Tibial artery (tissue), 4 donors: ENCODE measurements around the gene AATF.

Source experiments
- DNase-seq, 2 donors: peaks; one replicate each; pipeline ENCODE4 v3.0.0-alpha.2; 2019
- H3K27ac ChIP-seq, 2 donors: fragments of 200-600 bp; sonication (generic) in 1 of 2; 1 replicate in 1 of 2; 2 replicates in 1 of 2; pipeline ENCODE4 v1.5.1; 2018 to 2019; ENCODE audit warnings: mild to moderate bottlenecking in 1 of 2
- H3K27me3 ChIP-seq, 2 donors: fragments of 200-600 bp; sonication (generic) in 1 of 2; one replicate each; pipeline versions ENCODE4 v1.5.1 to v1.6.0; 2016 to 2019
- H3K36me3 ChIP-seq, 3 donors: fragments of 200-600 bp; sonication (generic) in 2 of 3; one replicate each; pipeline ENCODE4 v1.5.1; 2016 to 2019; ENCODE audit warnings: mild to moderate bottlenecking in 2 of 3
- H3K4me1 ChIP-seq, 4 donors: fragments of 200-600 bp; sonication (generic) in 2 of 4; 1 replicate in 3 of 4; 2 replicates in 1 of 4; pipeline ENCODE4 v1.5.1; 2016 to 2019
- H3K4me3 ChIP-seq, 2 donors: fragments of 200-600 bp; sonication (generic) in 1 of 2; 1 replicate in 1 of 2; 2 replicates in 1 of 2; pipeline ENCODE4 v1.5.1; 2018 to 2019; ENCODE audit warnings: mild to moderate bottlenecking in 2 of 2
- H3K9me3 ChIP-seq, 3 donors: fragments of 200-600 bp; sonication (generic) in 1 of 3; one replicate each; pipeline ENCODE4 v1.5.1; 2016 to 2019
- CTCF ChIP-seq, 2 experiments: fragments of 200-600 bp in 1 of 2; fragments of 450-650 bp in 1 of 2; IDR thresholded peaks; one replicate each; pipeline ENCODE4 v1.5.1; 2017 to 2019; ENCODE audit warnings: antibody characterized with exemption in 2 of 2, mild to moderate bottlenecking in 1 of 2, moderate library complexity in 1 of 2
- intact Hi-C: fragments of 100-400 bp; cut with DNase I; formaldehyde crosslinking; loops from one replicate; pipeline ENCODE4 v1.15.0; 2023; ENCODE audit warnings: low total_unique reads

The AATF gene

GRCh38 chr17:36931697-36932382 is 16.9 kb upstream of the AATF start:
- H3K27ac ChIP-seq = no peak overlapping the region
- H3K36me3 ChIP-seq = no peaks in the 10 kb centered on the region
- peaks cover 4 to 53% (median 51%) of the 10 kb centered on the region in 4 donors for H3K4me1 ChIP-seq
- H3K9me3 ChIP-seq = no peaks in the 10 kb centered on the region
- intact Hi-C loops = no loop called here
- peaks cover 33 to 99% of the 10 kb centered on the region in 2 donors for H3K27me3 ChIP-seq
- DNase-seq = no peak
- no peak for TF ChIP-seq CTCF (IDR thresholded peaks at IDR 0.05)
- H3K4me3 ChIP-seq = peak overlapping the region in 1 of 2 donors; percentile 9

GRCh38 chr17:36932383-36932693 is 16.4 kb upstream of the AATF start:
- Histone ChIP-seq H3K27me3 (peaks cover 35 to 100% of the 10 kb centered on the region in 2 donors), H3K4me1 (peaks cover 4 to 58% (median 56%) of the 10 kb centered on the region in 4 donors), H3K9me3 (no peaks in the 10 kb centered on the region), H3K4me3 (peak overlapping the region in 1 of 2 donors; percentile 9), H3K36me3 (no peaks in the 10 kb centered on the region), H3K27ac (no peak overlapping the region)
- no peak for DNase-seq
- TF ChIP-seq CTCF (IDR thresholded peaks at IDR 0.05) = no peak
- intact Hi-C loops = no loop called here

GRCh38 chr17:36932694-36933511 is 15.9 kb upstream of the AATF start:
- Histone ChIP-seq H3K4me3 (no peak overlapping the region), H3K4me1 (peaks cover 4 to 63% (median 61%) of the 10 kb centered on the region in 4 donors)
- DNase-seq = no peak

GRCh38 chr17:36933512-36934143 is 15.1 kb upstream of the AATF start:
- Histone ChIP-seq H3K9me3 (no peaks in the 10 kb centered on the region), H3K36me3 (no peaks in the 10 kb centered on the region), H3K4me1 (peaks cover 4 to 71% (median 68%) of the 10 kb centered on the region in 4 donors), H3K4me3 (no peak overlapping the region), H3K27ac (no peak overlapping the region), H3K27me3 (peaks cover 35 to 100% of the 10 kb centered on the region in 2 donors)
- TF ChIP-seq CTCF (IDR thresholded peaks at IDR 0.05) = no peak
- intact Hi-C loops = no loop called here
- no peak for DNase-seq

More at GRCh38 chr17:36932694-36933511, 15.9 kb upstream of the AATF start:
- no peak overlapping the region for H3K27ac ChIP-seq
- intact Hi-C loops = no loop called here
- H3K27me3 ChIP-seq = peaks cover 35 to 100% of the 10 kb centered on the region in 2 donors
- H3K9me3 ChIP-seq = no peaks in the 10 kb centered on the region
- H3K36me3 ChIP-seq = no peaks in the 10 kb centered on the region
- no peak for TF ChIP-seq CTCF (IDR thresholded peaks at IDR 0.05)

- Histone ChIP-seq H3K9me3 (no peaks in the 10 kb centered on the region), H3K27ac (no peak overlapping the region), H3K4me1 (peaks cover 4 to 77% (median 70%) of the 10 kb centered on the region in 4 donors), H3K27me3 (peaks cover 36 to 100% of the 10 kb centered on the region in 2 donors), H3K4me3 (peak overlapping the region in 1 of 2 donors; percentile 21), H3K36me3 (no peaks in the 10 kb centered on the region)
- intact Hi-C loops = no loop called here
- TF ChIP-seq CTCF (IDR thresholded peaks at IDR 0.05) = no peak
- DNase-seq = no peak
These were observed 14.5 kb upstream of the AATF start for GRCh38 chr17:36934144-36934691.
